T-helper 1 cell treated with Interleukin-12 subunit alpha and Interleukin-12 subunit beta and Interleukin-4 antibody, amounts not matched to agents 30 μg/mL and 1 μg/mL, for 36 hours (primary cell): ENCODE data around the gene ERICH2.

ENCODE experiments used
- H3K27ac Mint-ChIP-seq: one replicate; pipeline ENCODE4 v1.8.0; 2021; ENCODE audit warnings: mild to moderate bottlenecking, mixed read lengths
- H3K27me3 Mint-ChIP-seq: one replicate; pipeline ENCODE4 v1.8.0; 2021; ENCODE audit warnings: low read depth, mixed read lengths
- H3K36me3 Mint-ChIP-seq: one replicate; pipeline ENCODE4 v1.8.0; 2021; ENCODE audit warnings: low read depth, mixed read lengths
- H3K4me1 Mint-ChIP-seq: one replicate; pipeline ENCODE4 v1.8.0; 2021; ENCODE audit warnings: low read depth, mixed read lengths
- H3K4me3 Mint-ChIP-seq: one replicate; pipeline ENCODE4 v1.8.0; 2021; ENCODE audit warnings: mild to moderate bottlenecking, moderate library complexity, mixed read lengths
- H3K9me3 Mint-ChIP-seq: one replicate; pipeline ENCODE4 v1.8.0; 2021; ENCODE audit warnings: mixed read lengths

The ERICH2 gene

DNA sequence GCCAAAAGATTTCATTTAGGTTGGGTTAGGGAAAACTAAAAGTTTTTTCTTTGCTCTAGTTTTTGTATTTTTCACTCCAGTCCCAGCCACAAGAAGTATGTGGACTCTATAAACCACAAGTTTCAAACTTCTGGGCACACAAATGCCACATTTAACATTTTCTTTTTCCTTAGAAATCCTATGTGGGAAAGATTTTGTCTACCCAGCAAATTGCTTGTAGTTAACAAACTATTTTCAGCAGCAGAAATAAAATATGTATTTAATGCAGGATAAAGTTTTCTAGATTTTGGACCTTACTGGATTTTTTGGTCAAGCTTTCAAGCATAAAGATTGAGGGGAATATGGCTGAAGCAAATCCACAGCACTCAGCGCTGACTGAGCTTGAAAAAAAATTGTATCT lies 9.1 kb downstream of the ERICH2 start:
- H3K36me3 Mint-ChIP-seq: no peaks in the 10 kb centered on the region

DNA sequence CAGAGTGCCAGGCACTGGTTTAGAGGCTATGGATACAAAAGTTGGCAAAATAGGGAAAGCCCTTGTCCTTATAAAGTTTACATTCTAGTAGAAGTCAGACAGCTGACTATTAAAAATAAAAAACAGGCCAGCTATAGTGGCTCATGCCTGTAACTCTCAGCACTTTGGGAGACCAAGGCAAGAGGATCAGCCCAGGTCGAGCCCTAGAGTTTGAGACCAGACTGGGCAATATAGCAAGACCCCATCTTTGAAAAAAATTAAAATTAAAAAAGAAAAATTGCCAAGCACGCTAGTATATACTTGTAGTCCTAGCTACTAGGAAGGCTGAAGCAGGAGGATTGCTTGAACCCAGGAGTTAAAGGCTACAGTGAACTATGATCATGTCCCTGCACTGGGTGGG lies 12.5 kb downstream of the ERICH2 start:
- Mint-ChIP-seq H3K27me3 (peaks cover 60% of the 10 kb centered on the region), H3K4me1 (no peaks in the 10 kb centered on the region), H3K27ac (no peak overlapping the region), H3K36me3 (no peaks in the 10 kb centered on the region), H3K4me3 (no peak overlapping the region), H3K9me3 (no peaks in the 10 kb centered on the region)

More for the DNA sequence above, 9.1 kb downstream of the ERICH2 start:
- no peak overlapping the region for H3K4me3 Mint-ChIP-seq
- H3K9me3 Mint-ChIP-seq: no peaks in the 10 kb centered on the region
- peaks cover 48% of the 10 kb centered on the region for H3K27me3 Mint-ChIP-seq
- H3K27ac Mint-ChIP-seq: no peak overlapping the region
- H3K4me1 Mint-ChIP-seq: no peaks in the 10 kb centered on the region

DNA sequence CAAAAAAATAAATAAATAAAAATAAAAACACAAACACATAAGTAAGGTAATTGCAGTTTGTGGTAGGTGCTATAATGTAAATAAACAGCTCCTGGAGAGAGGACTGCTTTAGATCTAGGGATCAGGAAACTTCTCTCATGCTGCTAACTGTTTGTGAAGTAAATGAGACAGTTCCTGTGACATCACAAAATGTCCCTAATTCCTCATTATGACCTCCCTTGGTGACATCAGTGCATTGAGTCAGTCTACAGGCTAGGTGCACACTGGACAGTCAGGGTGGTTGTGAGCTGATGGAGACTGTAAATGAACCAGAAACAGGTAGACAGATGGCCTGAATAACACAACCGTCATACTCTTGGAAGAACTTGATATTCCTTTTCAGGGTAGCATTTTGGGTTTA lies 13.4 kb downstream of the ERICH2 start:
- no peaks in the 10 kb centered on the region for H3K9me3 Mint-ChIP-seq
- no peak overlapping the region for H3K27ac Mint-ChIP-seq
- H3K4me1 Mint-ChIP-seq: no peaks in the 10 kb centered on the region
- no peak overlapping the region for H3K4me3 Mint-ChIP-seq
- H3K27me3 Mint-ChIP-seq: peaks cover 54% of the 10 kb centered on the region
- no peaks in the 10 kb centered on the region for H3K36me3 Mint-ChIP-seq

DNA sequence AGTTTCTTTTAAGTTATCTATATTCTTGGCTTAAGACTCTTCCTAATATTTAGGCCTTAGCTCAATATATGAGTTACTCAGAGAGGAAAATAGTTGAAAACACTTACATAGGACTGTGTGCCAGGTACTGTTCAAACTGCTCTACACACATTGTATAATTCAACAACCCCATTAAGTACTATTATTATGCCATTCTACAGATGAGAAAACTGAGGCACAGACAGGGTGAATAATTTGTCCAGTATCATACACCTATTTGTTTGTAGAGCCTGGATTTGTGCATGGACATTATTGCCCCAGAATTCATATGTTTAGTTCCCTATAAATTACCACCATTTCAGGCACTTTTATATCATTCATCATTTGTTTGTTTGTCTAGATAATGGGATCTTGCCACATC lies 28.8 kb downstream of the ERICH2 start:
- peaks cover 29% of the 10 kb centered on the region for H3K27me3 Mint-ChIP-seq
- no peaks in the 10 kb centered on the region for H3K36me3 Mint-ChIP-seq
- no peaks in the 10 kb centered on the region for H3K4me1 Mint-ChIP-seq
- H3K4me3 Mint-ChIP-seq: no peak overlapping the region
- no peaks in the 10 kb centered on the region for H3K9me3 Mint-ChIP-seq
- H3K27ac Mint-ChIP-seq: no peak overlapping the region

DNA sequence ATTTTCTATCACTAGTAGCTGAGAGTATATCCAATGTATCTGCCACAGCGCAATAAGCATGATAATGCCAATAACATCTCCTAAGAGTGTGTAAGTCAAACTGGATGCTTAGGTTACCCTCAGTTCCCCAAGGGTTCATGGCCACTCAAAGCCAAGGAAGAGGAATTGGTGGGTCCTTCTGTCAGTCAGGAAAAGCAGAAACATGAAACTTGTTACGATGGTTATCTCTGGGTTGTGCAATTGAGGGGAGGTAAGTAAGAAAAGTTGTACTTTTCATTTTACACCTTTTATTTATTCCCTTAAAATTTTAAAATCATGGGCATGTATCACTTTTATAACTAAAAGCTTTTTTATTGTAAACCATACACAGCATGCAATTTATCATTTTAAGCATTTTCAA lies 36.4 kb downstream of the ERICH2 start:
- no peak overlapping the region for H3K4me3 Mint-ChIP-seq
- H3K27me3 Mint-ChIP-seq: peaks cover under 1% of the 10 kb centered on the region
- H3K27ac Mint-ChIP-seq: no peak overlapping the region
- no peaks in the 10 kb centered on the region for H3K9me3 Mint-ChIP-seq
- H3K36me3 Mint-ChIP-seq: no peaks in the 10 kb centered on the region
- no peaks in the 10 kb centered on the region for H3K4me1 Mint-ChIP-seq

DNA sequence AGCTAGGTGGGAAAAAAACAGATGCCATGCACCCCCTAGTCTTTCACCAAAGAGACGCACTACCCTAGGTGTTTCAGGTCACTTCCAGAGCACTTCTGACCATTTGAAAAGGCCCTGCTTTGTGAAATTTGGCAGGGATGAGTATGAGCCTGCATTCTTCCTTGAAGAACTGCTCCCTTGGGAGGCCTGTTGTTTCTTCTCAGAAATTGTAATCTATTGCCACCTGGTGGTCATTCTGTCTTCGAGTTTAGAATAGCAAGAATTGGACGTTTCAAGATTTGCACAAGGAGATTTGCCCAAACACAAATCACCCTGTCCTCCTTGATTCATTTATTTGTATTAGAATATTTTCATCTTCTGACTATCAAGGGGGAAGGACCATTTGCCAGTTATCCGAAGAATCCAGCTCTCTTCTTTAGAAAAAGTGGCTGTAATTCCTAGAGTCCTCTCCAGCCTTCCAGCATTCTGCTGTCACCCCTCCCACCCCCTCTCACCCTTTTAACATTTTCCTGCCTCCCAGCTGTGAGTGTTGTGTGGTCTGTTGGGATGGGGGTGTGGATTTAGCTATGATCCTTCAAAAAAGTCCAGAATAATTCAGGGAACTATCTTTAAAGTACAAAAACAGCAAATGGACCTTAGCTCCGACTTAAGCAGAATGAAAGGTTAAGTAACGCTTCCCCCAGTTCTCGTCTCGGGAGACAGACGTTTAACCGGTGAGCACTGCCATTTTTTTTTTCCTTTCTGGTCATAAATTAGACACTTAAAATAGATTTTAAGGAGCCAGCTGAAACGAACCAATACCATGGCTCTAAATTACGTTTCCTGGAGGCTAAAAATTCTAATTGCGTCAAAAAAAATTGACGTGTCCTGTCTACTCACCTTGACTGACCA lies 42.8 kb downstream of the ERICH2 start:
- Mint-ChIP-seq H3K27ac (no peak overlapping the region), H3K9me3 (no peaks in the 10 kb centered on the region), H3K27me3 (peaks cover 51% of the 10 kb centered on the region), H3K4me1 (peaks cover 13% of the 10 kb centered on the region), H3K4me3 (no peak overlapping the region), H3K36me3 (no peaks in the 10 kb centered on the region)

DNA sequence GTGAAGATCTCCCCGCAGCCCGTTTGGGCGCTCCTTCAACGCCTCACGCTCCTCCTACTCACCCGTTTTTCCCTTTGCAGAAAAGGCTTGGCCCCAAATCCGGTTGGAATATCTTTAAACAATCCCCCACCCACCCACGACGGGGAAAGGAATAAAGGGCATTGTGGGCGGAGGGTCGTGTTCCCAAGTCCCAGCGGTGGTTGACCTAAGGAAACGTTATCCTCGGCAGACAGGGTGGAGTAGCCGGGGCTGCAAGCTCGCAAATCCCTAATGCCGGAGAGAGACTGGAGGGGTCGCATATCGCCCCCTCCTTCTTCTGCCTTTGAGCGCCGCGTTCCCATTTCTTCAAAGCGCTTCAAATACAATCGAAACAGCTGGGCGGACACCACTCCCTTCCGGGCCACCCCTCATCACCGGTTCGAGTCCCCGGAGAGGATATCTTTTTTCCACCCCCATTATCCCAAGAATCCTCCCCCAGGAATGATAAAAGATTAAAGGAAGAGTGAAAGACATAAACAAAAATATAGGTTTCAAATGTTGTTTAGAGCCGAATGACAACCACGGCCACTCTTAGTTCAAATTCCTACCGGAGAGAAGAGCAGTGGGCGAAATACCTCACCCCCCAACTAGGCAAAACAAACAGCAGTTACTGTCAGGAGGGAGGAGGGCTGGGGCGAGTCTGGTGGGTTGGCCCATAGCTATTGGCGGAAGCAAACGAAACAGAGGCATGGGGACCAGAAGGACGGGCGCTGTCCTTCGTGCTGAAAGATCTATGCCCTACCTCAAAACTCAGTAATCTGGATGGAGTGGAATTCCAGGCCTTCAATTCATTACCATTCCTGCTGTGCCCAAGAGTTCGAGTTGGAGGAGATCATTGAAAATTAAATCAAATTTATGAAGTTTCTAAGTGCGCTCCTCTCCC lies 43.7 kb downstream of the ERICH2 start:
- Mint-ChIP-seq H3K9me3 (no peaks in the 10 kb centered on the region), H3K27ac (peak overlapping the region; percentile 56), H3K4me1 (peaks cover 19% of the 10 kb centered on the region), H3K27me3 (peaks cover 59% of the 10 kb centered on the region), H3K36me3 (no peaks in the 10 kb centered on the region), H3K4me3 (no peak overlapping the region)

DNA sequence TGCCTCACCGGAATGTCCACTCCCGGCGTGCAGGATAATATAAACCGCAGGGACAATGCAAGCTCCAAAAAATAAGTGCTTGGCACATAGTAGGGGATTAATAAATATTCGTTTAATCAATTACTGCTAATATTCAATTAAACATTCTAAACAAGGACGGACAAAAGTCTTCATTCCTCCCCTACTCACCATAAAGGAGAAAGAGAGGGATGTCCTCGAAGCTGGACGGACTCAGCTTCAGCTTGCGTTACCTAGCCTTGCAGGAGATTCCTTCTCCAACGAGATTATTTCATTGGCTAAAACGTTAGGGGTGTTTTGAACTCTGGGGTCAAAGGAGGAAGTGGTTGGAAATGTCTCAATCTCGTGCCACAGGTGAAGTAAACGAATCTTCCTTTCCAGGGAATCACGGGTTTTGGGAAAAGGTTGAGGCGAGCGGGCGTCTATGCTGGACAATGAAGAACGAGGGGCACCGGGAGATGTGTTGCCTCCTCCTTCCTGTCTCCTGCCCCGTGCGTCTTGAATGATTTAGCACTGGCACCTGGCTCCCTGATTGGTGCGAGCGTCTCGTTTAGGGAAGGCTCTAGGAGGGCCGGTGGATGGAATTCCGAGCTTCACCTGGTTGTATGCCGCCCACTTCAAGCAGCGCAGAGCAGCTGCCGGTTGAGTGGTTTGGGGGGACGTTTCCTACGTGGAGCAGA lies 44.5 kb downstream of the ERICH2 start:
- no peak overlapping the region for H3K4me3 Mint-ChIP-seq
- H3K36me3 Mint-ChIP-seq: no peaks in the 10 kb centered on the region
- H3K9me3 Mint-ChIP-seq: no peaks in the 10 kb centered on the region
- H3K27me3 Mint-ChIP-seq: peaks cover 67% of the 10 kb centered on the region
- H3K27ac Mint-ChIP-seq: peak overlapping the region; percentile 56
- peaks cover 19% of the 10 kb centered on the region for H3K4me1 Mint-ChIP-seq

DNA sequence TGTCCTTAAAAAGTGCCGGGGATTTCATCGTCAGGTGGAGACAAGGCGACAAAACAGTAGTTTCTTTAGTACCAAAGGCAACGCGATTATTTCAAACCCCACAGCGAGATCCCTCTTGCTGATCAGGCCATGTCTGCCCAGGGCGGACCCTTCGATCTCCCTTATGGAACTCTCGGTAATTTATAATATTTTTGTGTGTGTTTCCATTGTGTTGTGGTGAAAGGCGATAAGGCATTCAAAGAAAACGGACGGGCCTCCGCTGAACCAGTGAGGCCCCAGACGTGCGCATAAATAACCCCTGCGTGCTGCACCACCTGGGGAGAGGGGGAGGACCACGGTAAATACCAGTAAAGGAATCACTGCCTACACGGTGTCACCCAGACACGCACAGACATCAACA lies 45.1 kb downstream of the ERICH2 start:
- Mint-ChIP-seq H3K27me3 (peaks cover 74% of the 10 kb centered on the region), H3K36me3 (no peaks in the 10 kb centered on the region), H3K4me3 (peak overlapping the region; percentile 72), H3K9me3 (no peaks in the 10 kb centered on the region), H3K27ac (peak overlapping the region; percentile 64), H3K4me1 (peaks cover 19% of the 10 kb centered on the region)

DNA sequence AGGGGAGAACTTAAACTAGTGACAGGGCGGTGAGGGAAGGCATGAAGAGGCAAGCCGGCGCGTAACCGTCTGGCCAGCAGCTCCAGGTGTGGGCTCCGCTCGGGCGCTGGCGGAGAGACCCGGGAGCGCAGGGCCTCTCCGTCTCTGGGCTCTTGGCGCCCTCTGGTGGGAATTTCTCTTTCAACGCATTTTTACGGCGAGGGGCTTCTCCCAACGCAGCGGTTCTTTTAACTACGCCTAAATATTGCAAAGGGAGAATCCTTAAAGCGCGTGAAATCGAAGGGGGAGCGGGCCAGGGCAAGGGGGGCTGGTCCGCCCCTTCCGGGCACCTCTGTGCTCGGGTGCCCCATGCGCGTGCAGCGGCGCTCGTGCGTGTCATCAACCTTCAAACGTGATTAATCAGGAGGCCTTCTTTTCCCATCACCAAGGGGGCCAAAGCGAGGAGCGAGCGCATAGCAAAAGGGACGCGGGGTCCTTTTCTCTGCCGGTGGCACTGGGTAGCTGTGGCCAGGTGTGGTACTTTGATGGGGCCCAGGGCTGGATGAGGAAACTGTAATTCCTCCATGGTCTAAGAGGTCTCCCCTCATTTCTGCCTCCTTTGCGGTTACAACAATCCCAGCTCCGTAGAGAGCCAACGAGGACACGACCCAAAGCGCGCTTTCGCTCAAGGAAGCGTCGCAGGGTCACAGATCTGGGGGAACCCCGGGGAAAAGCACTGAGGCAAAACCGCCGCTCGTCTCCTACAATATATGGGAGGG lies 45.7 kb downstream of the ERICH2 start:
- H3K4me1 Mint-ChIP-seq: peaks cover 25% of the 10 kb centered on the region
- peak overlapping the region; percentile 64 for H3K27ac Mint-ChIP-seq
- H3K36me3 Mint-ChIP-seq: peaks cover 4% of the 10 kb centered on the region
- no peaks in the 10 kb centered on the region for H3K9me3 Mint-ChIP-seq
- H3K4me3 Mint-ChIP-seq: peak overlapping the region; percentile 72
- H3K27me3 Mint-ChIP-seq: peaks cover 80% of the 10 kb centered on the region

DNA sequence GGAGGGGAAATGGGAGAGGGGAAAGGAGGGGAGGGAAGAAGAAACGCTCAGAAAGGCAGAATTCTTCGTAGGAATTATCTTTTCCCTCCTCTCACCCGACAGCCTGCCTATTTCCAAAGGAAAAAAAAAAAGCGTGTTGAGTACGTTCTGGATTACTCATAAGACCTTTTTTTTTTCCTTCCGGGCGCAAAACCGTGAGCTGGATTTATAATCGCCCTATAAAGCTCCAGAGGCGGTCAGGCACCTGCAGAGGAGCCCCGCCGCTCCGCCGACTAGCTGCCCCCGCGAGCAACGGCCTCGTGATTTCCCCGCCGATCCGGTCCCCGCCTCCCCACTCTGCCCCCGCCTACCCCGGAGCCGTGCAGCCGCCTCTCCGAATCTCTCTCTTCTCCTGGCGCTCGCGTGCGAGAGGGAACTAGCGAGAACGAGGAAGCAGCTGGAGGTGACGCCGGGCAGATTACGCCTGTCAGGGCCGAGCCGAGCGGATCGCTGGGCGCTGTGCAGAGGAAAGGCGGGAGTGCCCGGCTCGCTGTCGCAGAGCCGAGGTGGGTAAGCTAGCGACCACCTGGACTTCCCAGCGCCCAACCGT lies 46.4 kb downstream of the ERICH2 start, which contains the start of gene GAD1:
Gene GAD1 (plus strand): TSS at position 384 of the 589 bp plus-strand sequence. CDS start 1,705 bp downstream, outside the sequence.
- Mint-ChIP-seq H3K27ac (peak within 1 kb of the TSS; percentile 64), H3K4me1 (peaks cover 31% of the 10 kb centered on the region), H3K4me3 (peak within 1 kb of the TSS; percentile 72), H3K36me3 (peaks cover 5% of the 10 kb centered on the region), H3K9me3 (no peaks in the 10 kb centered on the region), H3K27me3 (peaks cover 86% of the 10 kb centered on the region)

DNA sequence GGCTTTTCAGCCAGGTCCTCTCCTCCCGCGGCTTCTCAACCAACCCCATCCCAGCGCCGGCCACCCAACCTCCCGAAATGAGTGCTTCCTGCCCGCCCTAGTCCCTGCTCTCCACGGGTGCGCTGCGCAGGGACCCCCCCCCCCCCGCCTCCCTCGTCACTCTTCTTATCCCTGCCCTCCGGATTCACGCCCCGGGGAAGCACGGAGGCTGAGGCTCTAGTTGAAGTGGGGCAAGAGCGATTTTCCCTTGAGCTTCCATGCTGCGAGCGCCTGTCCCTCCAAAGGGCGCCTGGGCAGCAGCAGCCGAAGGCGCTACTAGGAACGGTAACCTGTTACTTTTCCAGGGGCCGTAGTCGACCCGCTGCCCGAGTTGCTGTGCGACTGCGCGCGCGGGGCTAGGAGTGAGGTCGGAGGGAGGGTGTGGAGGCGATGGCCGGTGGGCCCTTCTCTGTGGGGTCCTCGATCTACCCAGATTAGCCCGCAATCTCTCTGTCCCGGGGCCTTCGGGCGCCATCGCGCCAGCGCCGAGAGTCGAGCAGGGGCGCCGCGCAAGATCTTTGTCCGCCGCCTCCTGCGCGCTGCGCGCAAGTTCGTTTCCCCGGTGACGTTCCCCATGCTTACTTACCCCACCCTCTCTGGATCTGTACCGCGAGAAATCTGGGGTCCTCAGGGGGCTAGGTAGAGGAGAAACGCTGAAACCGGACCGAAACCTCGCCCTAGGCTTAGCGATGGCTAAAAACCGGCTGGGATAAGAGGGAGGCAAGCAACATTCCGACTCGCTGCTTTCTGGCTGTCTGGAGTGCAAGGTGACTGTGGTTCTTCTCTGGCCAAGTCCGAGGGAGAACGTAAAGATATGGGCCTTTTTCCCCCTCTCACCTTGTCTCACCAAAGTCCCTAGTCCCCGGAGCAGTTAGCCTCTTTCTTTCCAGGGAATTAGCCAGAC lies 47.2 kb downstream of the ERICH2 start:
- Mint-ChIP-seq H3K9me3 (no peaks in the 10 kb centered on the region), H3K27ac (no peak overlapping the region), H3K4me1 (peaks cover 36% of the 10 kb centered on the region), H3K27me3 (peaks cover 94% of the 10 kb centered on the region), H3K36me3 (peaks cover 5% of the 10 kb centered on the region), H3K4me3 (peak overlapping the region; percentile 70)
